Stimulated activated CD8-positive, alpha-beta memory T cell treated with anti-CD3 and anti-CD28 coated beads, Interleukin-2, amount 100 ng/mL, for 48 hours (primary cell): Measurements from ENCODE around the gene FOXC1.

Source experiments
- DNase-seq, 2 donors: peaks; one replicate each; pipeline ENCODE4 v3.0.0-alpha.2; 2020; ENCODE audit warnings: low read depth in 2 of 2

FOXC1 gene

DNA sequence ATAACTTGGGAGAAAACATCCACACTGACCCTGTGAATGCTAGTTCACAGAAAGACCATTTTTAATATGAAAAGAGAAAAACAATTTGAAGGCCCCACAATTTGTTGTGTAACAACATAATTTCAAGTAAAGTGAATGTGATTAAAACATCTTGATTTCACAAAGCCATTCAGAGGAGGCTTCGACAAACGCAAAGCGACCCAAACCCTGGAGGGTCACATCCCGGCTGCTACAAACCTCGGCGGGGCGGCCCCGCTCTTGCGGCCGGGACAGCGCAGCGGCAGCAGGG lies 14.0 kb downstream of the FOXC1 start:
- DNase-seq: no peak

DNA sequence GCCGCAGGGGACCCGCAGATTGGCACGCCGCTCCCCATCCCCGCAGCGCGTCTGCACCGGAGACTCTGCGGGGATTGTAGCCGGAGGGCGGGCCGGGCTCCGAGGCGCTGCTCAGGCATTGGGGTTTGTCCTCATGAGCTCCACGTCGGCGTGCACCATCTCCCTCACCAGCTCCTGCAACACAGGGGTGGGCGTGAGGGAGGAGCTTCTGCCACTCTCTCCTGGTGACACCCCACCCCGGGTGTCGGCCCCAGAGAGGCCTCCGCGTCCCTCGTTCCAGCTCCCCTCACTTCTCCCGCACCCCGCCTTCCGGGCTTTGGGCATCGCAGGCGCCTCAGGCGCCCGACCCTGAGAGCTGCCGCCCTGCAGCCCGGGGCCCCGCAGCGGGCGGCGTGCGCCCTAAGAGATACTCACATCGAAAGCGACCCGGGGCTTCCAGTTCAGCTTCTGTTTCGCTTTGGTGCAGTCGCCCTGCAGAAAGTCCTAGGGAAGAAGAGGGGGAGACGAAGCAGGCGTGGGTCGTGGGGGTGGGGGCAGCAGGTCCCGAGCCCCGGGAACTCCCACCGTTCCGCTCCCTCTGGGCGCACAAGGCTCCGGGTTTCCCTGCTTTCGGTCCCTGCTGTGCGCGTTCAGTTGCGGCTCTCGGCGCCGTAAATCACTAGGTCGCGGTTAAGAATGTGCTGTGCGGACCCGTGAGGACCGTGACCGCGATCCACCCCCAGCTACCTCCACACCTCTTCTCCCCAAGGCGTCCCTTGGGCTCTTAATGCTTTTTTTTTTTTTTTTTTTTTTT lies 14.5 kb downstream of the FOXC1 start:
- no peak for DNase-seq

DNA sequence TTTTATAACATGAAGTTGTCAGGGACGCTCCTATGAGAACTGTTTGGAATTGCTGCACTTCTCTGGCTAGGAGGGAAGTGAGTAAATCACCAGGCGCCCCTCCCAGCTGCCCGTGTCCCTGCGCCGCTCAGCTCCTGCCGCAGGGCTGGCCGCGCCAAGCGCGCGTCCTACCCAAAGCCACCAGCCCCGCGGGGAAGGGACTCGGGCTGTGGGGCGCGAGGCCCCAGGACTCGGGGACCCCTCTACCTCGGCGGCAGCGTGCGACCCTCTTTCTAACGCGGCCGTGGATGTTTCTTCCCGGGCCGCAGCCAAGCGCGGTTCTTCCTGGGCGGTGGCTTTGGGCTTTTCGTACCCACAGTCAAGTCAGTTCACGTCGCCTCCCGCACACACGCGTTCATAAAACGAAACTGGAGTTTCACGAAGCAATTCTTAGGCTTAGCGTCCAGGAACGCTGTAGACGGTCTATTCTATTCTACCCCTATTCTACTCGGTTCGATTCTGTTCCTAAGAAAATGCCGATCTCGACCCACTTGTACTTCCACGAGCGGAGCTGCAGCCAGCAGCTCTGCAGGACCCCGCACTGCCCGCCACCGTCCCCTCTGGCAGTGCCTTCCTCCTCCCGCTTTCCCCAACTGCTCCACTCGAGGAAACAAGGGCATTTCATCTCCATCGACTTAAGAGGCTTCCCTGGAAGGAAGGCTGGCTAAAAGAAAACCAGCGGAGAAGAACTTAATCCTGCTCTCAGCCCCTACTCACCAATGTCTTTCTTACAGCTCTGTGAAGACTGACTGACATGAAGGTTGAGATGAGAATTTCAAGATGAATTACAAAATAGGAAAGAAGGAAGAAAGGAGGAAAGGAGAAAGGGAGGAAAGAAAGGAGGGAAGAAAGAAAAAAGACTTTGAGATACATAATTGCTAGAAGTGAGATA lies 15.4 kb downstream of the FOXC1 start:
- DNase-seq: no peak

DNA sequence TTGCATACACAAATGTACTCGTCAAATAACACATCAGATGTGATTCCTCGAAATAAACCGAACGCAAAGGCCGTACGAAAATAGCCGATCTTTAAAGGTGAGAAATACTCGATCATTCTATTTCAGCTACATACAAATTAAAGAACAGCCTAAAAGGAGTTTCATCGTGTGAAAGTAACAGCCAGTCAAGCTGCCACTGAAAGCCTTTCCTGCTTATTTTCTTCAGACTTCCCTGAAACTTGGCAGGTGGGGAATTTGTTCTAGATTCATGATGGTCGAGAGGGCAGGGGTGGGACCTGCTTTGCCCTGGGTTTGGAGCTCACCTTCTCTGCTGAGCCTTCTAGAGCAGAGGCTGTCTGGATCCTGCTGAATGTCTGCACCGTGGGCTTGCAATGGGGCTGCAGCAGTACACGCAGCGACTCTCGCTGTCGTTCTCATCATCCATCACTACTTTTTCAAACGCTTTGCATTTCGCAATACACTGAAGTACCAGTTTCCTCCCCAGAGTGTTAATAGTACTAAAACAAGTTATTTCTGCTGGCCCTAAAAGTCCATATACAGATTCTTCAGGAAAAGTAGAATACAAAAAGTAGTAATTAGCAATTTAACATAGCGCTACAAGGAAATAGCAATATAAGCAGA lies 16.2 kb downstream of the FOXC1 start:
- DNase-seq: no peak

DNA sequence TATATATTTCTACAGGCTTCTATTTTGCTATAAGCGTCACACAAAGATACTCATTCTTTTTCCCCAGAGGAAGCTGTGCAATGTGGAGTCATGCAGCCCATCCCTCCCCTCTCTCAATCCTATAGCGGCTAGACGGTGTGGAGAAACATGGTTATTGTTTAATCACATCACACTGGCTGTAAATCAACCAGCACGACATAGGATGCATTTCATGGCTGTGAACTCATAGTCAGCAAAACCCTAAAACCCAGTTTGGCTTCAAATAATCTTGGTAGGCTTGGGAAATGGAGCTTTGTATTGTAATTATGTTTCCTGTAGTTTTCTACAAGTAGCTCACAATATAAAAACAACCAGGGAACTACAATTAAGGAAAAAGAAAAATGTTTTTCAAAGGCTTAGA lies 16.8 kb downstream of the FOXC1 start:
- no peak for DNase-seq

DNA sequence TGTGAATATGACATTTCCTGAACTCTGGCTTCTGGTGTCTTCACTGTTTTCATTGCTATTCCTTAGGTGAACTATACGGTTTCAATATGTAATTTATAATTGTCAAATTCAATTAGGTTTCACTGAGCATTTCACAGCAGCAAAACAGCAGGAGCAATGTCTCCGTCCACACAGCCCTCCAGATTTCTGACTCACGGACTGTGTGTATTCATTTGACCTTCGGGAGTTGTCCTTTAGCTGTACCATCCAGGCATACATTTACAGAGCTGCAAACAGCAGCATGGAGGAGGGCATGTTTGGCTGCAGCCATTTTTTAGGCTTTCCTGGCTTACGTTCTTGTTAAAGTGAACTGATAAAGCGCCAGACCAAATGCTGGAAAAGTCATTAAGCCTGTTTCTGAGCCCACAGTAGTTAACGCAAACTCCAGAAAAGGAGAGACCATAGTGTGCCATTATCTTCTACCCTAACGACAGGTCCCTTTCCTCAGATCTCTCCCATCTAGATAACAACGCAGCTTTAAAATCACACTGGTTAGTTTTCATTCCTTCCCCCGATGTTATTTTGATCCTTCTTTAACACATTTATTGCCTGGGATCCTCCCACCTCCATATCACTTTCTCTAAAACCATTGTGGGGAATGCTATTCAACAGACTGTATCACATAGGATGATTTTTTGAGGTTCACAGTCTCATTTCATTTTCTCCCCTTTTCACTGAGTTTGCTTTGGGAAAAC lies 18.3 kb downstream of the FOXC1 start:
- no peak for DNase-seq

DNA sequence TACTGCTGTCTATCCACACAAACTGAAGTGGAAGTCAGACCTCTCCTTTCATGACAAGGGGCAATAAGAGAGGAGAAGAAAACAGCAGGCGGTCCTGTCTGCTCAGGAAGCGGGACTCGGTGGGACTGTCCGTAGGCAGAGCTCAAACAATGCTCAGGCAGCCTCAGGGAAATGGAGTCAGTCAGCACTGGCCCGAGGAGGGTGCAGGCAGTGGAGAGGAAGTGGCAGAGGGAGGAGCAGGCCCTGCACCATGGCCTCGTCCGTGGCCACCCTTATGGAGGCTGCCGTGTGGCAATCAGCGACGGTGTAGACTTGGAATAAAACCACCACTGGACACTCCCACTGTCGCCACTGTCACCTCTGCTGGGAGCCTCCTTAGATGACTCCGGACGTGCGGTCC lies 19.6 kb downstream of the FOXC1 start:
- no peak for DNase-seq

DNA sequence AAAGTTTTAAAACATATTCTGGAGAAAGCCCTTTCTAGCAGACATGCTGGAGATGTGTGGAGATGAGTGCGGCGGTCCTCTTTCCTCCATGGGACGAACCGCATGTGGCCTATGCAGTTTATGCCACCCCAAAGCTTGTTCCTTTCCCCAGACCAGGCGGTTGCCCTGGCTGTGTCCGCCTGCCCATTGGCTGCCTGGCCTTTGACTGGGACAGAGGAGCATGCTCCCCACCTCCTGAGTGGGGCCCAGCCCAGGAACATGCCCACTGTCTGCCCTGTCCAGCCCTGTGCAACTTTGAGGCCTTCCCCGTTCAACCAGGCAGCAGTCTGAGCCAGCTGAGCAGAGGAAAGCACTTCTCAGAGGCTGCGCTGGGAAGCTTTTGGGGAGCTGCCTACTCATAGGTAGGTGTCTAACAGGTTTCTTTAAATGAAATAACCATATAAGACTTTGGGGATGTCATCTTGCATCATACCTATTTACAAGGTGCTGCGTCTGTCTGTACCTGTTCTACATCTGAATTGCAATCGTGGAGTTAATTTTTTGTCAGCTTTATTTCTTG lies 20.6 kb downstream of the FOXC1 start:
- no peak for DNase-seq

DNA sequence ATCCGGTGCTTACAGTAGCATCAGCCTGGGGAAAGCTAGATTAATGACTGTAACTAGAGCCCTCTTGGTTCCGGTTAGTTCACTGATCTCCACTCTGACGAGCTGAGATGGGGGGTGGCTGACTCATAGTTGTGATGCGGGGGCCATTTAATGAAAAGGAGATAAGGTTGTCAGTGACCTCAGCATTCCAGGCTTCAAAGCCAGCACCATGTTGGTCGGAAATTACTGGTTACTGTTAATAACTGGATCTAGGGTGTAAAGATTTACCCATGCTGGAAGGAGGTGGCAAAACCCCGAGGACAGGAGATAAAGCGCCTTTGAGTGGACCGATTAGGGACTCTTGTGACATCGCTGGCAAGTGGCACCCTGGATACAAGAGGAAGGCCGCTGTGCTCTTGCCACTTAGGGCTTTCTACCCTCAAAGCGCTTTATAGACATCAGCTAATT lies 21.1 kb downstream of the FOXC1 start:
- no peak for DNase-seq

DNA sequence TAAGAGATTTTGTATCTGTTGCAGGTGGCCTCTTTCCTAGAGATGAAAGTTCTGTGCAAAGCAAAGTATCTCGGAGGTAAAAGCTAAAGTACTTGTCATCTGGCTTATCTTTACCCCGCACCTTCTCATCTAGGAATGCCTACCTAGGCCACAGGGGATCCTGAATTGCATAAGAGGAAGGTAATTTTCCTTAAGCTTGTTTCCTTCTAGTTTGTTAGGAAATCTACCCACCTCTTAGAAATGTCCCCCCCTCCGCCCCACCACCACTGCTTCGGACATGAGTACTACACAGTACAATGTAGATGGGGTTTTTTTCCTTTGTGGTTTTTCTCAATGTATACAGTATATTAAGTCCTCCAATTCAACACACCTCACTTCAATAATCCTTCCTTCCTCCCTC lies 21.5 kb downstream of the FOXC1 start:
- DNase-seq: no peak

DNA sequence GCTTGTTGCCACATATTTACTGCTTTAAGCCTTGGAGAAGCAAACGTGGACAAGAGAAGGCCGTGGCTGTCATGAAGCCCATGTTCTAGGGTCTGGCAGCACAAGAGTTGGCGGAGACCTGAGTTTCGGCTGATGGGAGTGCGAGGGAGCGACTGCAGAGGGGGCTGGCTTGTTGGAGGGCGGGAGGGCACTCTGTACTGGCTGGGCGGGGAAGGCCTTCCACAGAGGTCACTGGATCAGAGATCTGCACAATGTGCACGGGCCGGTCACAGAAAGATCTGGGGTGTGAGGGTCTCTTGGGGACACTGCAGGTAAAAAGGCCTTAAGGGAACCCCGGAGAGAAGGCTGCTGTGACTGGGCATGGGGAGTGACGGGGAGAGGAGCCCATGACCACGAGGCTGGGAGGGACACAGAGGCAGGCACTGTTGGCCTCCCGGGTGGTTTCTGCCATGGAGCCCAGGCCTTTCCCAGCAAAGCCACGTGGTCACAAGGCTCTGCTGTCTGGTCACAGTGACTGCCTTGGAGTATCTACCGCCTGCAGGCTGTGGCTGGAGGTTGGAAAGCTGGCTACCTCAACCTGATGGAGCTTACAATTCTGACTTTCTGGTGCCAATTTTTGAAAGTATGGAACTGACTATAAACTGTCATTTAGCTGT lies 23.8 kb downstream of the FOXC1 start:
- no peak for DNase-seq

DNA sequence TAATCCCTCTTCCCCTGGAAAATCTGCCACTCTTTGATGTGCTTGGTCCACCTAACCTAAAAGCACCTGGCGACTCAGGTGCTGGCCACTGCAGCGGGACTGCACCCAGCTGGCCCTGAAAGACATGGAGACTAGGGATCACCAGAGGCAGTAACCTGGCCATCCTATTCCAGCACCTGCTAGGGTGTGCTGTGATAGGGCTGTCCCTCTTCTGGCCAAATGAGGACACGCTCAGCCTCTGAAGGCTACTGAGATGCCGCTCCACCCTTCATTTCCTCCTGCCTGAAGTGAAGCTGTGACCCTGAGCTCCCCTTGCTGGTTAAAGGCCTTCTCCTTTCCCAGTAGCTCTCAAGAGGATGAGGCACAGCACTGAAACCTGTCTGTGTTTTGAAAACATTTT lies 24.4 kb downstream of the FOXC1 start:
- DNase-seq: no peak

DNA sequence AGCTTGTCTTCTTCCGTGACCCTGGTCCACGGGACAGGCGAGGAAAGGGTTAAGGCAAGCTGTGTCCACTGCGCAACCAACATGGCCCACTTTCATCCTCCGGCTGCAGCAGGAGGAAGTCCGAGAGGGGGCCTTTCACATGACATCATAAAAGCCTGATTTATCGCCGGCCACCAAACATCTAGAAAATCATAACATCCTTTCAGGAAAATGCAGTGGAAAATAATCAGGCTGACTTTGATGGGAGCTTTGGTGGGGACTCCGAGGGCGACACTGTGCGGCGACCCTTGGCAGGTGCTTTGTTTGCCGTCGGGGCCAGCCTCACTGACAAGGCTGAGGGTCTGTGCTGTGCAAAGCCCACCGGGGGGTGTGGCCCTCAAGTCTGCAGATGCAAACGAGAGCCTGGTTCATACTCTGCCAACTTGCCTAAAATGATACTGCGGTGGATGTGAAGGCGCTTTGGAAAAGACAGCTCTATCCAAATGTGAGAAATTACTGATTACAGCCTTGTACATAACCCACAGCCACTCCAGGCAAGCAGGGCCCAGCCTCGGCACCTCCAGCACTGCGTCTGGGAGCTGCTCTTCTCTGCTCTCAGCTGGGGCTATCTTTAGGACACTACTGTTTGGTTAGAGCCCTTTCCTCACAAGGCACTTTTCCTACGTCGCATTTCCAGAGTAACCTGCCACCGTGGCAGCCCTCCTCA lies 25.7 kb downstream of the FOXC1 start:
- DNase-seq: no peak

DNA sequence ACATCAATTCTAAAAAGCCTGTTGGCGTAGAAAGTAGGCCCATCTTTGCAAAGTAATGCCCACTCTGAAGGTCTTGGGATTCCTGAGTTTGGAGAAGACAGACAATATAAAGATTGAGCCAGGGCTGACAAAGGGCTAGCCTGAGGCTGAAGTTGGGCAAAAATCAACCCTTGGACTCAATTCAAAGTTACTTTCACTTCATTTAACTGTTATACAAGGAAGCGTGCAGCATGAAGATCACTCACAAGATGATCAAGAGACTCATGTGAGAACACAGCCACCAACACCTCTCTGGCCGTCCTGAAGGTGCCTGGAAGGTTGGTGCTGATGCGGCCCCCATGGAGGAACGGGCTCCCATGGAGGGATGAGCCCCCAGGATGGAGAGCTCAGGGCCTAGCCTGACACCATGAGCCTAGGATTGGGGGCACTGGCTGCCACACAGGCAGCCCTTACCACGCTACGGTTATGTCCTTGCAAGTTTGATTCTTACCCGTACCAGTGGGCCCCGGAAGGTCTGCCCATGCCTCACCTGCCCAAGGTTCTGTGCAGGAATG lies 26.6 kb downstream of the FOXC1 start:
- no peak for DNase-seq

DNA sequence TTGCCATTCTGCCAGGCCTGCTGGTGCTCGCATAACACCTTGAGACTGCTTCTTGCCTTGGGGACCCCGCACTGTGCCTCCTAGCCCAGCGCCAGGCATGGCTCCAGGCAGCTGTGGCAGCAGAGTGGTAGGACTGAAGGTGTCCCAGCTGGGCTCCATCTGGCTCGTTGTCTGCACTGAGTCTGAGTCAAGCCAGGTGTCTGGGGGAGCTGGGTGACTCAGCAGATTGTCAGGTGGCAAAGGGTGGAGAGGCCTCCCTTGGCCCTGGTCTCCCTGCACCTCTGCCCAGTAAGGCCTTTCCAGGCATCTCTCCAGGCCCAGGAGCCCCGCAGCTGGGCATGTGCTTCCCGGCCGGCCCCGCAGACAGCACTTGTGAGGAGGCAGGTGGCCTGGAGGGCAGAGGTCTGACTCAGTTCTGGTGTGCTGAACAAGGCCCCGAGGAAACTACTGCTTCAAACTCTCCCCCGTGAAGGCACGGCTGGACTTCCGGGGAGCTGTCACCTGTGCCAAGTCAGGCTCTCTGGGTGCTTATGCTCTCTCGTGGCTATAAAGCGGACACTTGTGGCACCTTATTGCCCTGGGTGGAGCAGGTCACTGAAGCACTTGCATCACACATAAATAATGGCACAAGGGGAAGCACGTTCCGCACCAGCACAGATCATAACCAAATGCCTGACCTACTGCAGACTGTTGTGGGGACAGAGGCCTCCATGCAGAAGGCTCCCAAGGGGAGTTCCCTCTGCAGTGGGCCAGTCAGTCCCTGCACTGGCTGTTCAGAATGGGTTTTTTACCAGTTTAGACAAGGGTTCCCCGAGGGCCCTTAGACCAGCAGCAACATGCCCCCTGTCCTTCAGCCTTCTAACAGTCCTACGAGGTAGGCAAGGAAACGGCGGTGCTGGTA lies 27.5 kb downstream of the FOXC1 start:
- no peak for DNase-seq

DNA sequence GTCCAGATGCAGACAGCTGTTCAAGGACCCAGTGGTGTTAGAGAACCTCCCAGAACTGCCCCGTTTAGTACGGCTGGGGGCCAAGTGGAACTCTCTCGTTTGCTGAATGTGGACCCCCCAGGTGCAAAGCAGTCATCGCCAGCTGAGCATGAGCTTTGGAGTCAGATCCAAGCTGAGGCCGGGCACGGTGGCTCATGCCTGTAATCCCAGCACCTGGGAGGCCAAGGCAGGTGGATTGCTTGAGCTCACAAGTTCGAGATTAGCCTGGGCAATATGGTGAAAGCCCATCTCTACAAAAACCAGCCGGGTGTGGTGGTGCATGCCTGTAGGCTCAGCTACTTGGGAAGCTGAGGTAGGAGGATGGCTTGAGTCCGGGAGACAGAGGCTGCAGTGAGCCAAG lies 29.7 kb downstream of the FOXC1 start:
- DNase-seq: no peak

DNA sequence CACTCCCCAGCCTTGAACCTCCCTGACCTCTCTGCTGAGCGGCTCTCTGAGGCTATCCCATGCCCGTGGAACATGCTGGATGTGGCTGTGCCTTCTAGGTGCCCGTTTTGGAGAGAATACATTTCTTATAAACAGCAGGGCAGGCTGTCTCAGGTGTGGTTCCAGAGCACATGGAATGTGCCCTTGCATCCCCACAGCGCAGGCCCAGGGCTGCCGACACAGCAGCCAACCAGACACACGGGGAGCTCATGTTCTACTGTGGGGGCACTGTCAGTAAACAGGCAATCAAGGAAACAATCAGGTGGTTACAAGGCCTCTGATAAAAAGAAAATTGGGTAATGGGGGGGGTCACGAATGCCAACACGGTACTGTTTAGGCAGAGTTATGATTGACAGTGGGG lies 30.8 kb downstream of the FOXC1 start:
- DNase-seq: no peak

DNA sequence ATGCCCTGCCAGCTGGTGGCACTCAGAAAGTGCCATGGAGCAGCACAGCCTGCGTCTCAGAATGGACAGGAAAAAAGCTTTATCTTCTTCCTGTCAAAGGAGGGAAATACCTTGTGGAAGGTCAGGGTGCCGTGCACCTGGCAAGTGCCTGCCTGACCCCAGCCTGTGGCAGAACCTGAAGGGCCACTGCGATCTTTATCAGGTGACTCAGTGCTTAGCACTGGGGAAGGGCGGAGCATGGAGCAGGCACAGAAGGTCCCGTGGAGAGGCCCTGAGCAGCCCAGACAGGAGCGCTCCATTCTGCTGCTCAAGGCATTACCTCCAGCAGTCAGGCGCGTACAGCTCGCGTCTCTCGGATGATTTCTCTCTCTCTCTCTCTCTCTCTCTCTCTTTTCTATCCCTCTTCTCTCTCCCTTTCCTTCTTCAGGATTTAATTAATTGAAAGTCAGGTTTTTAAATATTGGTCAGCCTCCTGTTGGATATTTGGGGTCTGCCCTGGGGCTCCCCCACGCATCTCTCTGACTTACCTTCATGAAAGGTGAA lies 31.7 kb downstream of the FOXC1 start:
- DNase-seq: no peak

DNA sequence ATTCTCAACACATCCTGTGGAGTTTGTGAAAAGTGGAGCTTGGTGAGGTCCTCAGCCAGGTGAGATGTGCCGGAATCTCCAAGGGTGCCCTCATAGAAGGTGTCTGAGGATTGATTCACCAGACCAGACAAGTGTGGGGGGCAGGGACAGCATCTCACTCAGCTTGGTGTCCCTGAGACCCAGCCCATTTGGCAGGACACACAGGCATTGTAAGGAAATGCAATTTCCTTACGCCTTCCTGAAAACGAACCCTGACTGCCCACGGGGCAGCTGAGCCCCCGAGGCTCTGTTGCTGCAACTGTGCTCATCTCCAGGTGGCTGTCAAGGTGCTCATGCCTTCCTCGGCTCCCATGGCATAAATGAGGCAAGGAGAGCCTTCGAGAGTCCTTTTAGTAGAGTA lies 33.4 kb downstream of the FOXC1 start:
- DNase-seq: no peak
